ENCODE results near the gene MCM7. TPM values are rescaled to one million over a fixed set of nuclear protein-coding genes. Genes with fewer than 3 reads are reported as not detected.

MCM7 gene
- total and polyA plus RNA-seq, 2 of the 13 experiments (the other 11 are each of a cell fraction or from before 2014, with no cell fraction given), result 84.5 to 214 TPM

GRCh38 chr7:100101016-100101862 lies at the start of gene MCM7, which contains the start of gene AP4M1 (continued):
- no peak for TF ChIP-seq RERE (CRISPR knock-in tag; IDR thresholded peaks at IDR 0.05; ENCODE audit: low read depth)
- peak; percentile 69 for TF ChIP-seq BATF2 (CRISPR knock-in tag; IDR thresholded peaks at IDR 0.05)
- no peak for TF ChIP-seq NR3C1 (CRISPR knock-in tag; IDR thresholded peaks at IDR 0.05)
- no peak for TF ChIP-seq PTBP1 (IDR thresholded peaks at IDR 0.05; ENCODE audit: low read depth, low read length, poor library complexity, severe bottlenecking)
- 0 out of 2 replicates have a peak, but pooled peaks have one; percentile 60 for TF ChIP-seq ZNF557 (CRISPR knock-in tag; IDR thresholded peaks at IDR 0.05)
- 0 out of 2 replicates have a peak, but pooled peaks have one; percentile 33 for TF ChIP-seq ARHGAP35 (CRISPR knock-in tag; IDR thresholded peaks at IDR 0.05; ENCODE audit: borderline replicate concordance)
- no peak for TF ChIP-seq ZNF572 (CRISPR knock-in tag; IDR thresholded peaks at IDR 0.05)
- TF ChIP-seq CHD2 (IDR thresholded peaks at IDR 0.05; ENCODE audit: low read depth, low read length), result no peak
- no peak for TF ChIP-seq ZNF556 (CRISPR knock-in tag; IDR thresholded peaks at IDR 0.05; ENCODE audit: borderline replicate concordance)
- TF ChIP-seq MYNN (CRISPR knock-in tag; IDR thresholded peaks at IDR 0.05; ENCODE audit: low read depth), result no peak
- no peak; the same call in 1 of the 2 replicates for TF ChIP-seq CCDC6 (CRISPR knock-in tag; IDR thresholded peaks at IDR 0.05)
- no peak for TF ChIP-seq ZNF264 (CRISPR knock-in tag; IDR thresholded peaks at IDR 0.05)
- peak; percentile 65; the same call in 1 of the 2 replicates for TF ChIP-seq NKX3-1 (CRISPR knock-in tag; IDR thresholded peaks at IDR 0.05)
- peak; percentile 37; the same call in 1 of the 2 replicates for TF ChIP-seq PITX1 (CRISPR knock-in tag; IDR thresholded peaks at IDR 0.05)
- no peak; the same call in 1 of the 2 replicates for TF ChIP-seq ZNF230 (CRISPR knock-in tag; IDR thresholded peaks at IDR 0.05)
- no peak for TF ChIP-seq PAXIP1 (CRISPR knock-in tag; conservative IDR thresholded peaks at IDR 0.05)
- no peak; the same call in 1 of the 2 replicates for TF ChIP-seq ZSCAN9 (CRISPR knock-in tag; IDR thresholded peaks at IDR 0.05; ENCODE audit: borderline replicate concordance)

Data from HepG2 (cell line).